Subcutaneous abdominal adipose tissue (tissue), 5 donors: ENCODE measurements around the gene PRIM2.
"Not testable (repeated sequence)": the region's sequence is repeated elsewhere in the genome, so short reads cannot be mapped to it uniquely, and the experiment has no call there.

Experiments used
- H3K27ac ChIP-seq: one replicate; pipeline ENCODE4 v1.7.0; 2013; ENCODE audit warnings: low read depth, mild to moderate bottlenecking, inconsistent platforms, low read length, moderate library complexity
- H3K27me3 ChIP-seq, 5 donors: one replicate each; pipeline ENCODE4 v1.7.0; 2013; ENCODE audit warnings: low read length in 5 of 5, inconsistent platforms in 1 of 5; ENCODE audit not compliant: control insufficient read depth in 5 of 5, insufficient read depth in 4 of 5
- H3K36me3 ChIP-seq, 5 donors: one replicate each; pipeline ENCODE4 v1.7.0; 2013; ENCODE audit warnings: low read length in 5 of 5; ENCODE audit not compliant: control insufficient read depth in 5 of 5, insufficient read depth in 5 of 5
- H3K4me1 ChIP-seq, 5 donors: one replicate each; pipeline ENCODE4 v1.7.0; 2013; ENCODE audit warnings: low read length in 5 of 5, mild to moderate bottlenecking in 3 of 5, moderate library complexity in 1 of 5; ENCODE audit not compliant: control insufficient read depth in 5 of 5, insufficient read depth in 5 of 5
- H3K4me3 ChIP-seq, 5 donors: one replicate each; pipeline ENCODE4 v1.7.0; 2013; ENCODE audit warnings: low read length in 5 of 5, low read depth in 1 of 5
- H3K9ac ChIP-seq, 5 donors: one replicate each; pipeline ENCODE4 v1.7.0; 2013; ENCODE audit warnings: low read length in 5 of 5, mild to moderate bottlenecking in 4 of 5, moderate library complexity in 3 of 5
- H3K9me3 ChIP-seq, 5 donors: one replicate each; pipeline ENCODE4 v1.7.0; 2013; ENCODE audit warnings: low read length in 5 of 5; ENCODE audit not compliant: control insufficient read depth in 5 of 5
- donor health status: healthy.
- donor health status: healthy.
- donor health status: healthy.
- donor health status: healthy.
- donor health status: healthy.

Gene PRIM2, protein sequence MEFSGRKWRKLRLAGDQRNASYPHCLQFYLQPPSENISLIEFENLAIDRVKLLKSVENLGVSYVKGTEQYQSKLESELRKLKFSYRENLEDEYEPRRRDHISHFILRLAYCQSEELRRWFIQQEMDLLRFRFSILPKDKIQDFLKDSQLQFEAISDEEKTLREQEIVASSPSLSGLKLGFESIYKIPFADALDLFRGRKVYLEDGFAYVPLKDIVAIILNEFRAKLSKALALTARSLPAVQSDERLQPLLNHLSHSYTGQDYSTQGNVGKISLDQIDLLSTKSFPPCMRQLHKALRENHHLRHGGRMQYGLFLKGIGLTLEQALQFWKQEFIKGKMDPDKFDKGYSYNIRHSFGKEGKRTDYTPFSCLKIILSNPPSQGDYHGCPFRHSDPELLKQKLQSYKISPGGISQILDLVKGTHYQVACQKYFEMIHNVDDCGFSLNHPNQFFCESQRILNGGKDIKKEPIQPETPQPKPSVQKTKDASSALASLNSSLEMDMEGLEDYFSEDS

DNA sequence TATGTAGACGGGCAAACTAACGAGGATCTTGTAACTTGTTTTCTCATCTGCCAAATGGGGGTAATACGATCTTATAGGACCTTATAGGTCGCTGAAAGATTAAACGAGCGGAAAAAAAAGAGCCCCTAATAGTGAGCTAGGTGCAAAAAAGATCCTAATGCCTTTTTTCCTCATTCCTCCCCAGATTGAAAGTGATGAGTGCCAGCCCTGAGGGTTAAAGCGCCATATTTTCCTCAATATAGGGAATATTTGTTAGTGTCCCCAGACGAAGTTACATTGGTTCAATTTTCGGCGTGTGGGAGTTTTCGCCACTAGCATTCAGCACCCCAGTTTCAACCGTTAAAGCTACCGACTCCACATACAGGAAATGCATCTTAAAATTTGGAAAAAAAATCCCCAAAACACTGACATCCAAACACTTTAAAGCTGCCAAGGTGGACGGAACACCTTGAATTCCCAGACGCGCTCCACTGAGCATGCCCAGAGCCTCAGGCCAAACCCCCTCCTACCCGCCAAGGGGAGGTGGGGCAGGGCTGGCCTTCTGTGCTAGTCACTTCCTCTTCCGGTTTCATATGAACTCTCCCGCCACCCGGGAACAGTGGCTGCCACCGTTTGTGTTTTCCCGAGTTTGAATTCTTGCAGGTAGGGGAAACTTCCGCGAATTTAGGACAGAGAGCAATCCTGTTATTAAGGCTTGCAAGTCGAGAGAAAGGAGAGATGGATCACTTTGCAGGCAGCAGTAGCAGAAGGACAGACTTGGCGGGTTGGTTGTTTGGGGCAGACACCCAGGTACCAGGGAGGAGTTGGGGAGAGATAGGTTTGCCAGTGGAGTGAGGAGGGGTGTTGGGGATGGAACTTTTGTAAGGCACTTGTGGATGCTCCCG, at the start of gene PRIM2:
TSS of gene PRIM2 (plus strand) at position 571 of the 884 bp plus-strand sequence. CDS start 816 bp downstream, outside the sequence.
- peaks cover 3 to 20% (median 14%) of the 10 kb centered on the region in 5 donors for H3K4me1 ChIP-seq
- peak within 1 kb of the TSS; percentile 67 for H3K27ac ChIP-seq

DNA sequence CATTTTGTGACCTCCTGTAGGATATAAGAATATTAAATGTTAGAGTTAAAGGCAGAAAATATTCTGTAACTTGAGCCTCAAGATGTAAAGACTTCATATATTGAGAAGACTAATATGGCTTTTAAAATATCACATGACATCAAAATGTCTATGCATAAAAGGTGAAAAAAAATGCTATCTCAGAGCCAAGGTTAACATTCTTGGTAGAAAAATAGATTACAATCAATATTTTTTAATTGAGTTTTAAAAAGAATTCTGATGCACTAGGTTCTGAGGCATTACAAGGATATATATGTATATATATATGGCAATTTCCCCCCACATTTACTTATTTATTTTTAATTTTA, 49.2 kb upstream of the PRIM2 start:
- H3K4me3 ChIP-seq, result no peak overlapping the region
- no peak overlapping the region for H3K27ac ChIP-seq
- no peaks in the 10 kb centered on the region for H3K9me3 ChIP-seq
- H3K27me3 ChIP-seq, result no peaks in the 10 kb centered on the region
- peaks cover 0 to 8% (median 5%) of the 10 kb centered on the region in 5 donors for H3K4me1 ChIP-seq
- no peak overlapping the region for H3K9ac ChIP-seq
- no peaks in the 10 kb centered on the region for H3K36me3 ChIP-seq

More for the DNA sequence above, at the start of gene PRIM2:
- Histone ChIP-seq H3K4me3 (peak within 1 kb of the TSS; percentile 69 to 93 (median 87)), H3K36me3 (peaks cover 5 to 23% (median 20%) of the 10 kb centered on the region in 5 donors), H3K27me3 (no peaks in the 10 kb centered on the region), H3K9me3 (no peaks in the 10 kb centered on the region), H3K9ac (peak within 1 kb of the TSS; percentile 53 to 79 (median 74))

DNA sequence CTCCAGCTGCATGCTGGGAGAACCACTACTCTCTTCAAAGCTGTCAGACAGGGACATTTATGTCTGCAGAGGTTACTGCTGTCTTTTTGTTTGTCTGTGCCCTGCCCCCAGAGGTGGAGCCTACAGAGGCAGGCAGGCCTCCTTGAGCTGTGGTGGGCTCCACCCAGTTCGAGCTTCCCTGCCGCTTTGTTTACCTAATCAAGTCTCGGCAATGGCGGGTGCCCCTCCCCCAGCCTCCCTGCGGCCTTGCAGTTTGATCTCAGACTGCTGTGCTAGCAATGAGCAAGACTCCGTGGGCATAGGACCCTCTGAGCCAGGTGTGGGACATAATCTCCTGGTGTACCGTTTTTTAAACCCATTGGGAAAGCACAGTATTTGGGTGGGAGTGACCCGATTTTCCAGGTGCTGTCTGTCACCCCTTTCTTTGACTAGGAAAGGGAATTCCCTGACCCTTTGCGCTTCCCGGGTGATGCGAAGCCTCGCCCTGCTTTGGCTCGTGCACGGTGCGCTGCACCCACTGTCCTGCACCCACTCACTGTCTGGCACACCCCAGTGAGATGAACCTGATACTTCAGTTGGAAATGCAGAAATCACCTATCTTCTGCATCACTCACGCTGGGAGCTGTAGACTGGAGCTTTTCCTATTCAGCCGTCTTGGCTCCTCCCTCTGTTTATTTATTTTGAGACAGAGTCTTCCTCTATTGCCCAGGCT, 43.2 kb upstream of the PRIM2 start:
- H3K9ac ChIP-seq, H3K27me3 ChIP-seq, H3K9me3 ChIP-seq, H3K4me3 ChIP-seq, H3K4me1 ChIP-seq, H3K36me3 ChIP-seq, H3K27ac ChIP-seq: not testable (repeated sequence)

- H3K9me3 ChIP-seq, result no peaks in the 10 kb centered on the region
- no peaks in the 10 kb centered on the region for H3K4me1 ChIP-seq
- H3K4me3 ChIP-seq, result no peak overlapping the region
- H3K27me3 ChIP-seq, result no peaks in the 10 kb centered on the region
- H3K27ac ChIP-seq, result no peak overlapping the region
- no peaks in the 10 kb centered on the region for H3K36me3 ChIP-seq
- H3K9ac ChIP-seq, result no peak overlapping the region
Observed at GRCh38 chr6:57275384-57275783, 42.0 kb upstream of the PRIM2 start.

- no peak overlapping the region for H3K4me3 ChIP-seq
- no peak overlapping the region for H3K27ac ChIP-seq
- H3K9ac ChIP-seq, result no peak overlapping the region
- H3K9me3 ChIP-seq, result no peaks in the 10 kb centered on the region
- H3K36me3 ChIP-seq, result no peaks in the 10 kb centered on the region
- H3K27me3 ChIP-seq, result no peaks in the 10 kb centered on the region
- no peaks in the 10 kb centered on the region for H3K4me1 ChIP-seq
Observed at GRCh38 chr6:57276946-57277345, 40.5 kb upstream of the PRIM2 start.

GRCh38 chr6:57278570-57278969, 38.9 kb upstream of the PRIM2 start:
- no peaks in the 10 kb centered on the region for H3K4me1 ChIP-seq
- H3K36me3 ChIP-seq, result no peaks in the 10 kb centered on the region
- no peak overlapping the region for H3K9ac ChIP-seq
- H3K4me3 ChIP-seq, result no peak overlapping the region
- H3K9me3 ChIP-seq, result no peaks in the 10 kb centered on the region
- H3K27me3 ChIP-seq, result no peaks in the 10 kb centered on the region
- H3K27ac ChIP-seq, result no peak overlapping the region

- Histone ChIP-seq H3K36me3 (no peaks in the 10 kb centered on the region), H3K9ac (no peak overlapping the region), H3K27me3 (no peaks in the 10 kb centered on the region), H3K4me3 (no peak overlapping the region), H3K27ac (no peak overlapping the region), H3K4me1 (no peaks in the 10 kb centered on the region), H3K9me3 (no peaks in the 10 kb centered on the region)
Observed at GRCh38 chr6:57279013-57279412, 38.4 kb upstream of the PRIM2 start.

GRCh38 chr6:57283106-57283505, 34.3 kb upstream of the PRIM2 start:
- no peak overlapping the region for H3K4me3 ChIP-seq
- no peaks in the 10 kb centered on the region for H3K4me1 ChIP-seq
- H3K36me3 ChIP-seq, result no peaks in the 10 kb centered on the region
- no peaks in the 10 kb centered on the region for H3K9me3 ChIP-seq
- H3K27me3 ChIP-seq, result no peaks in the 10 kb centered on the region
- H3K9ac ChIP-seq, result no peak overlapping the region
- H3K27ac ChIP-seq, result no peak overlapping the region

DNA sequence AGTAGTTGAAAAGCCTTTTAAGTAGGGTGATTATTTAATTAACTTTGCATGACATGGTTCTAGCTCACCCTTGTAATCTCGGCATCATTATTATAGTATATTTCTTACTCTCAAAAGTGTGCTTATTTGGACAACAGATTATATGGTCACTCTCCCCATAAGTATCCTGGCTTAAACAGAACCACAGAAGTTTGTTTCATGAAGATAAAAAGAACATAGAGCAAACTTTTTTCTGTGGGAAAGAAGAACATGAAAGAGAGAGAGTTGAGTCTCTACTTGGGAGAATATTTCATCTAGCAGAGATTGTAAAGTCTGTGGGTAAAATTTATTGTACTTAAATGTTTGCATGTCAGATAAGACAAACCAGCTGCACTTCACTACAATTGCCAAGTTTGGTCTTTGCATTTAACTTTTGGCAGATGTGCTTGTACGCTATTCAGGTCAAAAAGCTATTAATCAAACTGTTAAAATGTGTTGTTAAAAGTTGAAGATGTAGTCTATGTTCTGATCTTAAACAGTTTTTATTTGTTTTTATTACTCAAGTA, 33.4 kb upstream of the PRIM2 start:
- Histone ChIP-seq H3K9me3 (no peaks in the 10 kb centered on the region), H3K27ac (no peak overlapping the region), H3K4me1 (no peaks in the 10 kb centered on the region)

More for the DNA sequence above, 33.4 kb upstream of the PRIM2 start:
- no peak overlapping the region for H3K4me3 ChIP-seq
- no peak overlapping the region for H3K9ac ChIP-seq
- no peaks in the 10 kb centered on the region for H3K36me3 ChIP-seq
- H3K27me3 ChIP-seq, result no peaks in the 10 kb centered on the region
